NCI-H748 (cell line): ENCODE measurements around the gene ADSS1.

Experiments
- DNase-seq: peaks from one replicate; lab custom pipeline; 2025; ENCODE audit not compliant: unreplicated experiment; lab: John Stamatoyannopoulos, UW

Gene ADSS1

DNA sequence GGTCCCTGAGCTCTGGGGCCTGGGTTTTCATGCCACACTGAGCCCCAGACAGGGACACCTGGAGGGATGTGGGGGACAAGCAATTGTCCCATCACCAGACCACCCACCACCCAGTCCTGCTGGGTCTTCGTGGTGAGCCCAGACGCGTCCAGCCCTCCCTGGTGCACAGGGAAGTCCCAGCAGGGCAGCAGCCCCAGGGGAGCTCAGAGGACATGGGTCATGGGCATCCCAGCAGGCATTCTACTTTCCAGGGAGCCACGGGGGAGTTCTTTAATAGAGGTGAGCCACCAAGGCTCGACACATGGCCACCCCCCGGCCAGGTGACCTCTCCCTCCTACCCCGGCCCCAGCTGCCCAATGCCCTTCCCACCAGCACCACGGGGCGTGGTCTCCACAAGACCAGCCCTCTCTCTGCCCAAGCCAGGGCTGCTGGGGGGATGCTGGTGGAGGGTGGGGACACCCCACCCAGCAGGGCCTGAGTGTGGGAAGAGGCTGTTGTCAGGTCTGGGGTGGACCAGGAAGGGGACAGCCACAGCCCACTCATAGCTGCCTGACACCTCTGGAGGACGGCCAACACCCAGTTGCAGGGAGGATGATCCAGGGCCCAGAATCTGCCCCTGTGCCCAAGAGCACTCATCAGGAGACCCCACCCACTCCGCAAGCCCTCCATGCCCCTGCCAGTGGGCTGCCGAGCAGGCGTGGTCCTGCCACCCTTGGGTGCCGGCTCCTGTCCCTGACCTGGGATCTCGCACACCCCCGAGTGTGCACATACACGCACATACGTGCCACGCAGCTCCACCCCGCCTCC is 57.4 kb downstream of the ADSS1 start:
- DNase-seq, result no peak

DNA sequence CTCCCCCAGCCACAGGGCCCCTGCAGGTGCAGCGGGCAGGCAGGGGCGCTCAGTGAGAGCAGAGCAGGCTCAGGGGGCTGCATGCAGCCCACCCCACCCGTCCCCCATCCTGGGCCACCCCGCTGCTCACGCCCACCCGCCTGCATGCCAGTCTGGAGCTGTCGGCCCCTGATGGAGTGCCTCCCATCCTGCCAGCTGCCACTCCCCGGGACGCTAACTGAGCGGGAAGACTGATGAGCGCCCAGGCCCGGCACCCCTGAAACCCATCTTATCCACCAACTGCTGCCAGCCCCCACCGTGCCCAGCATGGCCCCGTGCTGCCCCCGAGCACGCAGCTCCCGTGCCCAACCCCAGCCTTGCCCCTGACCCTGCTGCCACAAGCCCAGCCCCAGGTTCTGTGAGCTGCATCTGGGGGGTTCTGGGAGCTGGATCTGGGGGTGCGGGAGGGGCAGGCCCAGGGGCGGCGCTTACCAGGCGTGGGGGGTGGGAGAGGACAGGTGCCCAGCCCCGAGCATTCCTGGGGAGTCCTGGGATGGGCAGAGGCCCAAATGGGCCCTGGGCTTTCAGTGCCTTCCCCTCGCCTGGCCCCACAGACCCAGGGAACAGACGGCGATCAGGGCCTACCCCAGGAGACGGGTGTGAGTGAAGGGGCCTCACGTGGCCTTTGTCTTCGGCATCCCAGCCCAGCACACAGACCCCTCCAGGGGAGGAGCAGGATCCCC is 58.2 kb downstream of the ADSS1 start:
- no peak for DNase-seq

DNA sequence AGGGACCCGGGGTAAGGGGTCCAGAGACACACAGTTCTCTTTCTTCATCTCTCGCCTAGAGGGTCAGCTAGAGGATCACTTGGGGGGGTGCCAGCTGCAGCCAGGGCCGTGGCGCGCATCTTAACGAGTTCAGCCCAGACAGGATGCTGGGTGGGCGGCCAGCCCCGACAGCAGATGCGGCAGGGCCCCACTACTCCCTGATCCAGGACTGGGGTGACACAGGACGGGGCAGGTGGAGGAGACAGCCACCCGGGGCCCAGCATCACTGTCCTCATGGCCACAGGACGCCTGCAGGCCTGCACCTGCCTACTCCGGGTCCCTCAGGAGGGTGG is 58.7 kb downstream of the ADSS1 start:
- no peak for DNase-seq

DNA sequence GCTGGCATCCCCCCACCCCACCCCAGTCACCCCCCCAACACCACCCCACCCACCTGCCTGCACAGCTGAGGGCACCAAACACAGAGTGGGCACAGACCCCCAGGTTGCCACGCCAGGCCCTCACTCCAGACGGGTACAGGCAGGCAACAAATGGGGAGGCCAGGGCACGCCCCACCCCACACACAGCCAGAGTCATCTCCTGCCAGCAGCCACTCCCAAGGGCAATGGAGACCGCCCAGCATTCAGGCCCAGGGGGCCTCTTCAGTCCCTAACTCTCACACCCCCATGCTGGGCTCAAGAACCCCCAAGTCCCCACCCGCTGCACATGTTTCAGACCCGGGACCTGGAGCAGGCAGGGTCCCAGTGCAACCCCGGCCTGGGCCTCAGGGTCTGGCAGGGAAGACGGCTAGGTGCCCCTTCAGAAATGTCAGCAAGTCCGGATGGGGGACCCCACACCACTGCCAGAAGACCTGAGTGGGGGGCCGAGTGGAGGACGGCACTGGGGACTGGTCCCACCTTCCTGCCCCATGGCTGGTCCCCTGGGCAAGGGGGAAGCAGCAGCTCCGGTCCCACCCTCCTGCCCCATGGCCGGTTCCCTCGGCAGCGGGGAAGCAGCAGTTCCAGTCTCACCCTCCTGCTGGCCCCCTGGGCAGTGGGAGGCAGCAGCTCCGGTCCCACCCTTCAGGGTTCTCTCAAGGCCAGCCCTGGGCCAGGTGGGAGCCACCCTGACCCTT is 59.6 kb downstream of the ADSS1 start:
- no peak for DNase-seq

DNA sequence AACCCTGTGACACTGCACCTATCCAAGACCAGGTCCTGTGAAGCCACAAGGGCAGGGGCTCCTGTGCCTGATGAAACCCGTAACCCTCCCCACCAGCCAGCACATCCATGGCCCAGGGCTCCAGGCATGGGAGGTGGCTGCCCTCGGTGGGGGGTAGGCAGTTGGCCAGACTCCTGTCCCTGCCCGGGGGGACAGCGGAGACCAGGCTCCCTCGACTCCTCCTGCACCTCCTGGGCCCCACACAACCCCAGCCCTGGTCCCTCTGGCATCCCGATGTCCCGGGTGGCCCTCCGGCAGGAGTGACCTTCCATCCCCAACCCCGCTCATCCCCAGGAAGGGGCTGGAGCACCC is 60.2 kb downstream of the ADSS1 start:
- no peak for DNase-seq

DNA sequence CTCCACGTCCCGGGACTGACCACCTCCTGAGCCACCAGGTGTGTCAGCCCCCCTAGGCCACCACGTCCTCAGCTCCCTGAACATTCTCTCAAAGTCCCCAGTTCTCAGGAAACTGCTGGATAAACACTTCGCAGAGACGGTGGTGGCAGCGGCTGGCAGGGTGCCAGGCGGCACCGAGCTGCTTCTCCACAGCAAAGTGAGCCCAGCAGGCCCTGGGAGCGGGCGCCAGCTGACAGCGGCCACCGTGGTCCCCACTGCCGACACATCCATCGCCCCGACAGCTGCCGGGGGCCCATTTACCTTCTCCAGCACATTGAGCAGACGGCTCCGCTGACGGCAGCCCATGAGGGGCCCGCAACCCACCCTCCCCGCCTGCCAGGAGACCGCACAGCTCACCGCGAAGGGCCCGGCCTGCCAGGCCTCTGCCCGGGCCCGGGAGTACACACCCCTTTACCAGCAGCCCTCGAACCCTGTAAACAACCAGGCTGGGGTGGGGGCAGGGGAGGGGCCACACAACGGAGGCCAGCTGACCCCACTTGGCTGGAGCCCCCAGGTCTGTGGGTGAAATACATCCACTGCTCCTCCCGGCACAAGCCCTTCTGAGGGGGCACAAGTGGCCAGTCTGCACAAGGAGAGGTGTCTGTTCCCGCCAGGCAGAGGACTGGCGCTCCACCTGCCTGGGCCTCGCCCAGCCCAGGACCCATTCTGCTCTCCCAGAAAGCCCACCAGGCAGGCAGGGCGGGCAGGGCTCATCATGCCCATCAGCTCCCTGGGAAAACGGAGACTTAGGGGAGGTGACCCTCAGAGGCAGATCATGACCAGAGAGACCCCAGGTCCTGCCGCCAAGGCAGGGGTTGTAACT is 61.0 kb downstream of the ADSS1 start:
- peak; percentile 29 for DNase-seq

GRCh38 chr14:104785708-104786080 is 61.7 kb downstream of the ADSS1 start:
- no peak for DNase-seq

- DNase-seq, result no peak
Measured at GRCh38 chr14:104786091-104786586, 62.1 kb downstream of the ADSS1 start.

DNA sequence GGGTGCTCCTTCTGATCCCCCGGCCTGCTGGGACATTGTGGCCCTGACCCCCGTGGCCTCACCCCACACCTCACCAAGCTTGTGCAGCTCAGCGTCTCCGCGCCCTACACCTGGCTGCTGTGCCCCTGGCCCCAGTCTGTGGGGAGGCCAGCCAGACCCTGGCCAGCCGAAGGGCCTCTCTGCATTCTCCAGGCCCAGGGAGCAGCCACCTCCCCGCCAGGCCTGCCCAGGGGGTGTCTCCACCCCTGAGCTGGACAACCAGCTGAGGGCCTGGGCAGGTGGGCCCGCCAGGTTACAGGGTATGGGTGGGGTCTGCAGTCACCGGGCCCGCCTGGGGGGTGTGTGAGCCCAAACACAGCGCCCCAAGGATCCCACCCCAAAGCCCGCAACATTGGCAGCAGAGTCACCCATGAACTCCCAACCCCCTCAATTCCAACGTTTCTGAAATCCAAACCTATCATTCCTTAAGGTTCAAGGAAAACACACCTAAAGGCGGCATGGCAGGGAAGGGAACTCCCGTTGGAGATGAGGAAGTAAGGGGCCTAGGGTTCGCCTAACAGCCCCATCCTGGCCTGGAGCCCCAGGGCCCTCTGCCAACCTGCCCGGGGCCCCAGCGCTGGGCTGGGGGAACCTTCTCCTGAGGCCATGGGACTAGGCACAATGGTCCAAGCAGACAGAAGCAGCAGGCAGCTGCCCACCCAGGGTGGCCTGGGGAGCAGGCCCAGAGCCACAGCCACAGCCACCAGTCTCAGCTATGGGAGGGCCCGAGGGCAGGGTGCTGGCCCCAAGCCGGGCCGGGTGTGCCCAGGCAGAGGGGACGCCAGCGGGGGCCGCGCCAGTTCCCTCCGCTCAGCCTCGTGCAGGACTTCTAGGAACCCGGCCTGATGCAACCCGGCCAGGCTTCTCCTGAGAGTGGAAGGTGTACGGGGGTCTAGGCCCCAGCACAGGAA is 63.0 kb downstream of the ADSS1 start:
- DNase-seq, result no peak

DNA sequence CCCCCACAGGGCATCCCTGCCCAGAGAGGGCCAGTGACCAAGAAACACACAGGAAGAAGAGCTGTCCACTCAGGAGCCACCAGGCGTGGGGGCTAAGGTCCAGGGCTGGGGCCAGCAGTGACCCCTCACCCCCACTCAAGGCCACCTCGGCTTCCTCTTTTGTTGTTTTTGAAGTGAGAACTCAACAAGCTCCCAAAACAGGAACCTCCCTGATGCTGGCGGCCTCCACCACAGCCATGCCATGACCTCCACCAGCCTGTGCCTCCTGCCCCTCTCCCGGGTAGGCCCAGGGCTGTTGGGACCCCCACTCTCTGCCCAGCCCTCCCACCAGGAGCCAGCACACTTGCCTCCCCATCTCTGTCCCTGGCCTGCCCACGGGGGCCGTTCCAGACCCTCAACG is 63.7 kb downstream of the ADSS1 start:
- no peak for DNase-seq

- DNase-seq, result peak; percentile 38
Measured at GRCh38 chr14:104788161-104788818, 64.3 kb downstream of the ADSS1 start.

DNA sequence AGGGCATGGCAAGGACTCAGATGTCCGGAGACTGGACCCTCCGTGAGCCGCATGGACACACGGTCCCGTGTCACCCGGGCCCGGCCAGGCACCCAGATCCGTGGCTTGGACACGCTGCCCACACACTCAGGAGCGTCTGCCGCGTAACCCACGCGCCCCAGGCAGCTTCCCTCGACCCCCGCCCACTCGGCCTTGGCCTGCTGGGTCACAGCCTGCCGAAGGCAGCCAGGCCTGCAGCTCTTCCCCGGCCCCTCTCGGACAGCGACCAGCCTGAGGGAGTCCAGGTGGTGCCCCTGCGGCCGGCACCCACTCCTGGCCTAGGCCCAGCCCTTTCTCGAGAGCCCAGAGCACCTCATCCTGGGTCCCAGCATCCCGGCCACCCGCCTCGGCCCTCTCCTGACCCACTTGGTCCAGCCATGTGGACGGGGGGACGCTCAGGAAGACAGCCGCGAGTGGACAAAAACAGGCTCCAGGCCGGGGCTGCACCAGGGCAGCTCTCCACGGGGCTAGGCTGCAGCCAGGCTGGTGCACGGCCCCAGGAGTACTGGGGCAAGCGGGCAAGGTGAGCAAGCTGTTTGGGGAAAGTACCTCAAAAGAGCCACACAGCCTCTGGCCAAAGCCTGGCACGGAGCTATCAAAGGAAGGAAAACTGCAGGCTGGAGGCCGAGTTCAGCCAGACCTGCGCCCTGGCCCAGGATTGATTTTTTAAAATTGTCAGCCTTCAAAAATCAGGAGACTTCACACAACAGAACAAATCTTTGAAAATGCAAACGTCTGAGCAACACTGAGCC is 65.0 kb downstream of the ADSS1 start:
- no peak for DNase-seq

- no peak for DNase-seq
Measured at GRCh38 chr14:104789752-104790743, 66.0 kb downstream of the ADSS1 start.

DNA sequence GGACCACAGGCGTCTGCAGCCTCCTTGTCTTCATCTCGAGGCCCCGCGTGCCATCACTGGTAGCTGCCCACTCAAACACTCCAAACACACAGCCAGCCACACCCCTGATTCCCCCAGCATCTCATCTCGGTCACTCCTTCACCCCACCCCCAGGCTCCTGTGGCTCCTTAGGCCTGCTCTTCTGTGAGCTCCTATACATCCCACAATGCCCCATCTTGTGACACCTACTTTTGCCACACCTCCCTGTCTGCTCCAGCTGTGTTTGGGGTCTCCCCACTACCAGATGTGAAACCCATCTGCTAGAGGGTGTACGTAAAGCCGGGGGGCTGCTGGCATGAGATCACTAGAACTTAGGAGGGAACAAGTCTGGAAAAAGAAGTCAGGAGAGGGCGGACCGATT is 67.4 kb downstream of the ADSS1 start:
- DNase-seq, result no peak

- DNase-seq, result peak; percentile 48
Measured at GRCh38 chr14:104792101-104792884, 68.3 kb downstream of the ADSS1 start.

DNA sequence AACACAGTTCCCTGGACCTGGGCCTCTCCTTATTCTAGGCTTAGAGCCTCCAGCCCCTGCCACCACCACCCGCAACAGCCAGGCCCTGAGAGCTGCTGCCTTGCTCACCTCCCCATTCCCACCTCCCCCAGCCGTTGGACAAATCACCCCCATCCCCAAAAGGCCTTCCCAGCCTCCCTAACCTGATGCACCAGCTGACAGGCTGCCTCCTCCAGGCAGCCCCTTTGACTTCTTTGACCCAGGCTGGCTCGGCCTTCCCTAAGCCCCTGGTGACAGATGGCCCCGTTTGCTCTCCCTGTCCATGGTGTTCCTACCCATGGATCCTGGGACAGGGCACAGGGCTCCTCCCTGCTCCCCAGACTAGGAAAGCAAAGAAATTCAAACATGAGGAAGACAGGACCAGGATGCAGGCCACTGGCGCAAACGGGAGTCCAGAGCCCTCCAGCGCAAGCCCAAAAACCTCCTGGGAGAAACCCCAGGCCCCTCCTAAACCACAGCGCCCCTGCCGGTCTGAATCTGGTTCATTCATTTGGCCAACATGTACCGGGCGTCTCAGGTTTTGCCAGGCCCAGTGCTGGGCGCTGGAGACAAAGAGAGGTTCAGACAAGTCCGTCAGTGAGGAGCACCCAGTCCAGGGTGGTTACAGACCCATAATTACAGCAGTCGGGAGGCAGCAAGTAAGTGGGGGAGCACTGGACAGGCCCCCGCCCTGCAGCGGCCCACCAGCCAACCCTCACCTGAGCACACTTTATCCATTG is 69.1 kb downstream of the ADSS1 start:
- DNase-seq, result no peak
